ENCODE results near the gene IKZF1. TPM values are rescaled to one million over a fixed set of nuclear protein-coding genes. Genes with fewer than 3 reads are reported as not detected.

The IKZF1 gene
- total RNA-seq, 1 donor from 2014 or later: 0.33 TPM

GRCh38 chr7:50400114-50400513 lies 95.6 kb downstream of the IKZF1 start:
- peaks cover 17% of the 10 kb centered on the region for H3K27me3 ChIP-seq (ENCODE audit: control insufficient read depth, insufficient read depth, low read length)
- TF ChIP-seq, protein P1, sequence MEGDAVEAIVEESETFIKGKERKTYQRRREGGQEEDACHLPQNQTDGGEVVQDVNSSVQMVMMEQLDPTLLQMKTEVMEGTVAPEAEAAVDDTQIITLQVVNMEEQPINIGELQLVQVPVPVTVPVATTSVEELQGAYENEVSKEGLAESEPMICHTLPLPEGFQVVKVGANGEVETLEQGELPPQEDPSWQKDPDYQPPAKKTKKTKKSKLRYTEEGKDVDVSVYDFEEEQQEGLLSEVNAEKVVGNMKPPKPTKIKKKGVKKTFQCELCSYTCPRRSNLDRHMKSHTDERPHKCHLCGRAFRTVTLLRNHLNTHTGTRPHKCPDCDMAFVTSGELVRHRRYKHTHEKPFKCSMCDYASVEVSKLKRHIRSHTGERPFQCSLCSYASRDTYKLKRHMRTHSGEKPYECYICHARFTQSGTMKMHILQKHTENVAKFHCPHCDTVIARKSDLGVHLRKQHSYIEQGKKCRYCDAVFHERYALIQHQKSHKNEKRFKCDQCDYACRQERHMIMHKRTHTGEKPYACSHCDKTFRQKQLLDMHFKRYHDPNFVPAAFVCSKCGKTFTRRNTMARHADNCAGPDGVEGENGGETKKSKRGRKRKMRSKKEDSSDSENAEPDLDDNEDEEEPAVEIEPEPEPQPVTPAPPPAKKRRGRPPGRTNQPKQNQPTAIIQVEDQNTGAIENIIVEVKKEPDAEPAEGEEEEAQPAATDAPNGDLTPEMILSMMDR (IDR thresholded peaks at IDR 0.05; ENCODE audit: insufficient read depth, low read length, poor library complexity, severe bottlenecking): no peak
- no peaks in the 10 kb centered on the region for H3K36me3 ChIP-seq (ENCODE audit: control insufficient read depth, insufficient read depth, low read length)
- no peak for DNase-seq (ENCODE audit: low read depth)
- H3K4me3 ChIP-seq (ENCODE audit: low read depth, low read length): no peak overlapping the region

DNA sequence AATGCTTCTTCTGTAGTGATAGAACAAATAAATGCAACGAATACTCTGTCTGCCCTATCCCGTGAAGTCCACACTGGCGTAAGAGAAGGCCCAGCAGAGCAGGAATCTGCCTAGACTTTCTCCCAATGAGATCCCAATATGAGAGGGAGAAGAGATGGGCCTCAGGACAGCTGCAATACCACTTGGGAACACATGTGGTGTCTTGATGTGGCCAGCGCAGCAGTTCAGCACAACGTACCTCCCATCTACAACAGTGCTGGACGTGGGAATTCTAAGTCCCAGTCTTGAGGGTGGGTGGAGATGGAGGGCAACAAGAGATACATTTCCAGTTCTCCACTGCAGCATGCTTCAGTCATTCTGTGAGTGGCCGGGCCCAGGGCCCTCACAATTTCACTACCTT lies 99.9 kb downstream of the IKZF1 start:
- Histone ChIP-seq H3K36me3 (ENCODE audit: control insufficient read depth, insufficient read depth, low read length) (no peaks in the 10 kb centered on the region), H3K27me3 (ENCODE audit: control insufficient read depth, insufficient read depth, low read length) (peaks cover 17% of the 10 kb centered on the region), H3K4me3 (ENCODE audit: low read depth, low read length) (no peak overlapping the region)
- TF ChIP-seq, protein P1 (IDR thresholded peaks at IDR 0.05; ENCODE audit: insufficient read depth, low read length, poor library complexity, severe bottlenecking): peak; percentile 5
- DNase-seq (ENCODE audit: low read depth): no peak

- Histone ChIP-seq H3K4me3 (ENCODE audit: low read depth, low read length) (no peak overlapping the region), H3K27me3 (ENCODE audit: control insufficient read depth, insufficient read depth, low read length) (peaks cover 10% of the 10 kb centered on the region), H3K36me3 (ENCODE audit: control insufficient read depth, insufficient read depth, low read length) (no peaks in the 10 kb centered on the region)
- TF ChIP-seq, protein P1 (IDR thresholded peaks at IDR 0.05; ENCODE audit: insufficient read depth, low read length, poor library complexity, severe bottlenecking): no peak
- no peak for DNase-seq (ENCODE audit: low read depth)
These were observed 100.7 kb downstream of the IKZF1 start for GRCh38 chr7:50405221-50405620.

DNA sequence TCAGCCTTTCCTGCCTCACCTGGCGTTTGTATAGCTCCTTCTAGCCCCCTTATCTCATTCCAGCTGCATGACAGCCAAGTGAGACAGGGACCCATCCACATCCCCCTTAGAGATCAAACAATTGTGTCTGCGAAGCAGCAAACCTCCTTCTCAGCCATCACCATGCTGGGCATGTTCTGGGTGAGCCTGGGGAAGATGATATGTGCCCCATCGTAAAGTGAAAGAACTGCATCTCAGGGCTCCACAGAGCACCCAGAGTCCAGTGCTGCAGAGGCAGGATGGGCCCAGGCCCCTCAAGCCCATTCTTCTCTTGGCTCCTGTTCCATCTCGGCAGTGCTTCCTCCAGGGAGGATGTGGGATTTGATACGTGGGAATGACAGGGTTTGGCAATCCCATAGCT lies 102.4 kb downstream of the IKZF1 start:
- H3K27me3 ChIP-seq (ENCODE audit: control insufficient read depth, insufficient read depth, low read length): peaks cover 3% of the 10 kb centered on the region
- no peak overlapping the region for H3K4me3 ChIP-seq (ENCODE audit: low read depth, low read length)
- no peaks in the 10 kb centered on the region for H3K36me3 ChIP-seq (ENCODE audit: control insufficient read depth, insufficient read depth, low read length)
- TF ChIP-seq, protein P1 (IDR thresholded peaks at IDR 0.05; ENCODE audit: insufficient read depth, low read length, poor library complexity, severe bottlenecking): no peak
- DNase-seq (ENCODE audit: low read depth): no peak

- TF ChIP-seq, protein P1 (IDR thresholded peaks at IDR 0.05; ENCODE audit: insufficient read depth, low read length, poor library complexity, severe bottlenecking): no peak
- H3K27me3 ChIP-seq (ENCODE audit: control insufficient read depth, insufficient read depth, low read length): peaks cover 3% of the 10 kb centered on the region
- no peak for DNase-seq (ENCODE audit: low read depth)
- no peaks in the 10 kb centered on the region for H3K36me3 ChIP-seq (ENCODE audit: control insufficient read depth, insufficient read depth, low read length)
- no peak overlapping the region for H3K4me3 ChIP-seq (ENCODE audit: low read depth, low read length)
These were observed 105.6 kb downstream of the IKZF1 start for GRCh38 chr7:50409856-50410745.

All from kidney epithelial cell (primary cell).